PC-9 (cell line): ENCODE results near the gene RSPRY1.

Experiments
- CTCF ChIP-seq: fragments of 200-600 bp; sonication (generic); conservative IDR thresholded peaks from 2 replicates; pipeline ENCODE4 v1.6.1; 2017; ENCODE audit warnings: mixed run types, antibody characterized with exemption, mild to moderate bottlenecking, moderate library complexity
- EZH2 ChIP-seq: fragments of 200-600 bp; sonication (generic); IDR thresholded peaks from 2 replicates; pipeline ENCODE4 v1.8.0; 2017; ENCODE audit warnings: antibody characterized with exemption, low read depth

- TF ChIP-seq CTCF: no peak
- TF ChIP-seq EZH2: no peak
These were observed 17.3 kb downstream of the RSPRY1 start for GRCh38 chr16:57203451-57203850.
